Cardiac septum (tissue), 1 donor: ENCODE measurements around the gene UNC79. TPM values are rescaled to one million over a fixed set of nuclear protein-coding genes. Genes with fewer than 3 reads are reported as not detected.
"Not testable (repeated sequence)": the region's sequence is repeated elsewhere in the genome, so short reads cannot be mapped to it uniquely, and the experiment has no call there.

Source experiments
- DNase-seq: peaks from one replicate; pipeline ENCODE4 v3.0.0-alpha.2; 2020; ENCODE audit warnings: low spot score
- intact Hi-C: fragments of 100-400 bp; cut with DNase I; formaldehyde crosslinking; loops from one replicate; pipeline ENCODE4 v1.14.0; 2022
- long read RNA-seq: library from polyadenylated mRNA; unstranded; transcript quantifications from one replicate; pipeline ENCODE4 v2.0.0, GENCODE V29; 2021
- total RNA-seq: library from RNA; stranded (reverse); fragmentation: NEBNext Ultra II Directional; extraction: Animal tissue kit (Norgen Biotek cat#: 25700); gene quantifications from one replicate; pipeline ENCODE4 v1.2.1, GENCODE V29; 2021
- donor health status: DM: no; HTN: no; CAD: no.

Gene UNC79
- total RNA-seq: 0.51 TPM
- long read RNA-seq, partial matches to known transcripts: 0 of 2 reads
- long read RNA-seq, other reads (novel, unspliced or antisense): 2 of 2 reads

DNA sequence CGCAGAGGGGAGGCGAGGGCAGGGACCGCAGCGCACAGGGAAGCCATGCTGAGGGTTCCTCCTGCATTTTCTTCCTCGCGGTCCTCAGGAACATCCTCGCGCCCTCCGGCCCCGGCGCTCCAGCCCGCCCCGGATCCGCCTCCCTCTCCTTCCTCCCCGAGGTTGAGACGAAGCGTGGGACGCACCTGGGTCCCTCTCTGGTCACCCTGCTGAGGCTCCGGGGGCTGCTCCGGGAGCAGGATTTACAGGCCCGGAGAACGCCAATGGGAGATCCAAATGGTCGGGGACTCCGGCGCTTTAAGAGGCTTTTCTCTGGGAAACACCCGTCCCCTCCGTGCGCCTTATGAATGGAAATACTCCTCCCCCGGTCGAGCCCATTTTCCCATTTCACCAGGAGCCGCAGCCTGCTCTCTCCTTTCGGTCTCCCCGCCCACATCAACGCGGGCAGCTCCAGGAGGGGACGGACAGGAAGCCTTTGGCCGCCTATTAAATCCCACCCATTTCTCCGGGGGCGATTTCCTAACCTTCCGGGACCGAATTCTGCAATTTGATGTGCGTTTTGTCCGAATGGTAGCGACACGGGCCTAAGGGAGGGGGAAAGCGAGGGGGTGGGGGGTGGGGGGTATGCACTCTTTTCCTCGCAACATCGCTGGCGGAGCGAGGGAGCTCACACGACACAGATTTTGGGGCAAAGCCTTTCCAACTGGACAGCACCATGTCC is at the start of gene UNC79:
UNC79 (plus strand) TSS at position 625 of the 721 bp plus-strand sequence; CDS start at position 716, 91 bp downstream.
- intact Hi-C loops: no loop called here
- no peak for DNase-seq

GRCh38 chr14:93381644-93382043 is 49.1 kb upstream of the UNC79 start:
- DNase-seq: no peak
- intact Hi-C loops: no loop called here

GRCh38 chr14:93384256-93384655 is 46.5 kb upstream of the UNC79 start:
- intact Hi-C loops, DNase-seq: not testable (repeated sequence)

DNA sequence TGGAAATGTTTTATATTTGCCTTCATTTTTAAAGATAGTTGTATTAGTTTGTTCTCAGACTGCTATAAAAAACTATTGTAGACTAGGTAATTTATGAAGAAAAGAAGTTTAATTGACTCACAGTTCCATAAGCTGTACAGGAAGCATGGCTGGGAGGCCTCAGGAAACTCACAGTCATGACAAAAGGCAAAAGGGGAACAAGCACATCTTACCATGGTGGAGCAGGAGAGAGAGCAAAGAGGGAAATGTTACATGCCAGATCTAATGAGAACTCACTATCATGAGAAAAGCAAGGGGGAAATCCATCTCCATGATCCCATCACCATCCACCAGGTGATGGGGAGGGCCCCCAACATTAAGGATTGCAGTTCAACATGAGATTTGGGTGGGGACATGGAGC is 35.5 kb upstream of the UNC79 start:
- intact Hi-C loops: no loop called here
- no peak for DNase-seq

DNA sequence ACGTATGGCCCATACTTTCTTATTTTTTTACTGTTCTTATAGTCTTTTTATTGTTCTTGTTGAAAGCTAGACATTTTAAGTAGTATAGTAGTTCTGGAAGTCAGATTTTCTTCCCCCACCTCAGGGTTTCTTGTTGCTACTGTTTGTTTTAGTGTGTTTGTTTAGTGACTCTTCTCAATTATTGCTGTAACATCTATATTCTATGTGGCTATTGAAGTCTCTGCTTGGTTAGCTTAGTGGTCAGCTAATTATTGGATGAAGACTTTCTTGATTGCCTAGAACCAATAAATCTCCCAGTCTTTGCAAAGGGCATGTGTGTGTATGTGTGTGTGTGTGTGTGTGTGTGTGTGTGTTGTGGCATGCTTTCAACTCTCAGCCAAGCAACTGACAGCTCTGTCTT is 34.3 kb upstream of the UNC79 start:
- intact Hi-C loops: no loop called here

DNA sequence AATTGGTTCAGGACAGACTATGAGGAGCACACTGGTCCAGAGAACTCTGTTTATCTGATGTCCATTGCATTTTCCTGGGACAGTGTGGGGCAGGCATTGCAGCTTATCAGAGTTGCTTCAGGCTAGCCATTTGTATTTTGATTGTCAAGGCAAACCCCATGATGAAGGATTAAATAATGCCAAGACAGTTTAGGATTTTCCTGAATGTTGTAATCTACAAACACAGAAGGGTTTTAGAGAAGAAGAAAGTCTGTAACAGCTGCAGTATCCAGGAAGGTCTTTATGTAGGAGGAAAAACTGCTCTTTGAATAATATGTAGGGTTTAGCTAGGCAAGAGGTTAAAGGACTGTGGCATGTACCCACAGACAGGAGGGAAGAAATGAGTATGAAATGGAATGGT is 32.2 kb upstream of the UNC79 start:
- intact Hi-C loops: no loop called here
- no peak for DNase-seq

More for the DNA sequence above, 34.3 kb upstream of the UNC79 start:
- DNase-seq: no peak

GRCh38 chr14:93402951-93403350 is 27.8 kb upstream of the UNC79 start:
- DNase-seq: no peak
- intact Hi-C loops: no loop called here

GRCh38 chr14:93410021-93410420 is 20.7 kb upstream of the UNC79 start:
- no peak for DNase-seq
- intact Hi-C loops: no loop called here

DNA sequence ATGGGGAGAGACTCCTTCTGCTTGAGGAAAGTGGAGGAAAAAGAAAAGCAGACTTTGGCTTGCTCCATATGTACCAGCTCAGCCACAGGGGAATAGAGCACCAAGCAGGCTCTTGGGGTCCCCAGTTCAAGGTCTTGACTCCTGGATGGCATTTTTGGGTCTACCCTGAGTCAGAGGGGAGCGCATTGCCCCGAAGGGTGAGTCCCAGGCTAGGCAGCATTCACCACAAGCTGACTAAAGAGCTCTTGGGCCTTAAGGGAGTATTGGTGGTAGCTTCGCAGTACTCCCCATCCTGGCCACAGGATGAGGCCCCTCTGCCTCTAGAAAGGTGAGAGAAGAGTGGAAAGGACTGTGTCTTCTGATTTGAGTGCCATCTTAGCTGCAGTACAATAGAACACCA is 19.8 kb upstream of the UNC79 start:
- DNase-seq: no peak
- intact Hi-C loops: no loop called here

DNA sequence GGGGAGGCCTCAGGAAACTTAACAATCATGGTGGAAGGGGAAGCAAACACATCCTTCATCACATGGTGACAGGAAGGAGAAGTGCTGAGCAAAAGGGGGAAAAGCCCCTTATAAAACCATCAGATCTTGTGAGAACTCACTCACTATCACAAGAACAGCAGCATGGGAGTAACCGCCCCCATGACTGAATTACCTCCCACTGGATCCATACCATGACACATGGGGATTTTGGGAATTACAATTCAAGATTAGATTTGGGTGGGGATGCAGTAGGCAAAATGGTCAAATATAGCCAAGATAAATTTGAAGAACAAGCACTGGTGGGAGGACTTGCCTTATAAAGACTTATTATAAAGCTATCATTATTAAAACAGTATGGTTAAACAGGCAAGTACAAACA is 5.6 kb upstream of the UNC79 start:
- DNase-seq, intact Hi-C loops: not testable (repeated sequence)

- intact Hi-C loops: no loop called here
- no peak for DNase-seq
Measured at GRCh38 chr14:93426750-93427149, 4.0 kb upstream of the UNC79 start.

GRCh38 chr14:93431036-93431670 is 414 bp downstream of the UNC79 start:
- intact Hi-C loops: no loop called here
- no peak for DNase-seq

- intact Hi-C loops: no loop called here
- DNase-seq: no peak
Measured at GRCh38 chr14:93454224-93454623, 23.5 kb downstream of the UNC79 start.

GRCh38 chr14:93456356-93456755 is 25.6 kb downstream of the UNC79 start:
- intact Hi-C loops: no loop called here
- DNase-seq: no peak

DNA sequence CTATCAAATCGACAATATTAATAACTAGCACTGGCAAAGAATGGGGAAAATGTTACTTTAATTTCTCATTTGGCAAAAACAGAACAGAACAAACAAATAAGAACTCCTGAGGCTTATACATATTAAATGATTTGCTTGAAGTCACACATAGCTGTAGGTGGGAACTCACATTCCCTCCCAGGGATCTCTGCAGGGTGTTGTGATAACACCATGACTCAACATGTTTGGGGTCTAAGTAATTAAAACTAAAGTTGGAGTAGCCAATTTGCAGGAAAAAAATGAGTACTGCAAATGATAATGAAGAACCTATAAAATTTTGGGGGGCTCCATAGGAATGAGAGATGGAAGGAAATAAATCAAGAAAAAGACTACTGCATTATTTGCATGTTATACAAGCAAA is 27.5 kb downstream of the UNC79 start:
- intact Hi-C loops: no loop called here
- no peak for DNase-seq

DNA sequence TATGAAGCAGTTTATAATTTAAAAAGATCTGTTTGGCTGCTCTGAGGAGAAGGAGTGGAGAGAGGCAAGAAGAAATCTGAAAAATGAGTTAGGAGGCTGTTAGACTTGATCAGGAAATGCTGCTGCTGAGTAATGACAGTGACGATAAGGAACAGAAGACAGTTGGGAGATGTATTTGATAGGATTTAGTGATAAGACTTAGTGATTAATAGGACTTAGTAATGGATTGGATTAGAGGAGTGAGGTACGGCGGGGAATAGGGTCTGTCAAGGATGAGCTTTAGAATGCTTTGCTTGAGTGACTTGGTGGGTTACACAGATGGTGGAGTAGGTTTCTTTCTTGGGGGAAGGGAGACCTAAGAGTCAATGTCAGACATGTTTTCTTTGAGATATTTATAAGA is 31.7 kb downstream of the UNC79 start:
- DNase-seq: no peak
- intact Hi-C loops: no loop called here

DNA sequence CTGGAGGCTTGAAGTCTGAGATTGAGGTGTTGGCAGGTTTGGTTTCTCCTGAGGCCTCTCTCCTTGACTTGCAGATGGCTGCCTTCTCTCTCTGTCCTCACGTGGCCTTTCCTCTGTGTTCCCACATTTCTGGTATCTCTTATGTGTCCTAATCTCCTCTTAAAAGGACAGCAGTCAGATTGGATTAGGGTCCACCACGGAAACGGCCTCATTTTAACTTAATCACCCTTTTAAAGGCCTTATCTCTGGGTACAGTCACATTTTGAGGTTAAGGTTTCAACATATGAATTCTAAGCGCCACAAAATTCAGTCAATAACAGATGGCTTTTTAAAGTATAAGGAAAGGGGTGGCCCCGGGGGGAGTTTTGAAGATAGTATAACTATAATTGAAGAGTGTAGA is 33.5 kb downstream of the UNC79 start:
- no peak for DNase-seq
- intact Hi-C loops: no loop called here

GRCh38 chr14:93475471-93475870 is 44.7 kb downstream of the UNC79 start:
- intact Hi-C loops: no loop called here
- no peak for DNase-seq

DNA sequence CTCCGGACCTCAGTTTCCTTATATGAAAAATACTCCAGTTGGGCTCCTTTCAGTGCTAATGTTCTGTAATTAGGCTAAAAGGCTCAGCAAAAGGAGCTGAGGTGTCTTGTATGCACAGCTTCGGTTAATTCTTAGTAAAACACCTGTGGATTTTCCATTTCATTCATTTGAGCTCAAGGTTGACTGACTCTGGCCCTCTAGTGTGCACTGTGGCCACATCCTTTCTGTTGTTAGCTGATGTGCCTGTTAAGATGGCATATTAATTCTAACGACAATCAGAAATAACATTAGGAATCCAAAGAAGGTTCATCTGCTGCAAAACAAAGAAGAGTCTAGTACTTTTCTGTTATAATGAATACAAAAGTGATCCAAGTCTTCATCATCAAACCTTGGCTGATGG is 45.6 kb downstream of the UNC79 start:
- DNase-seq: no peak
- intact Hi-C loops: no loop called here

- not testable (repeated sequence) for DNase-seq
Measured at GRCh38 chr14:93479074-93479473, 48.3 kb downstream of the UNC79 start.

DNA sequence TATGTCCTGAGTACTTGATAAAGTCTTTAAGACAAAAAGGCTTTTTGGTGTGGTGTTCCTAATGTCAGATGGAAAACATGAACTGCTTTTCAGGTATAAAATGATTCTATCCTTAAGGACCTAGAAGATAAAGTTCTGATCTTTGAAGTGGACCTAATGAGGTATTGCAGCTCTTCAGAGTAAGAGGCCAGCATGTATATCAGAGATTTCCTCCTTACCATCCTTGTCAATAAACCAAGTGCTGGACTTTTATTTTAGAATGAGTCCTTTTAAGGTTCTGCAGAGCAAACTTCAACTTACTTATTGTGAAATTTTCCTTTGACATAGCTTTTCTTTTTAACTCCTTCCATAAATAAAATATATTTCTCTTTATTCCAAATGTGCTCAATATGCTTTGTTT is 50.1 kb downstream of the UNC79 start:
- intact Hi-C loops: no loop called here
- no peak for DNase-seq

More at GRCh38 chr14:93479074-93479473, 48.3 kb downstream of the UNC79 start:
- intact Hi-C loops: not testable (repeated sequence)
